CD4-positive, alpha-beta T cell treated with Interleukin-1 beta for 1 hour (primary cell): ENCODE measurements around the gene AJAP1.
"Not testable (repeated sequence)": the region's sequence is repeated elsewhere in the genome, so short reads cannot be mapped to it uniquely, and the experiment has no call there.

Source experiments
- DNase-seq, 2 donors: peaks; one replicate each; pipeline ENCODE4 v3.0.0-alpha.2; 2020 to 2022

Gene AJAP1, protein sequence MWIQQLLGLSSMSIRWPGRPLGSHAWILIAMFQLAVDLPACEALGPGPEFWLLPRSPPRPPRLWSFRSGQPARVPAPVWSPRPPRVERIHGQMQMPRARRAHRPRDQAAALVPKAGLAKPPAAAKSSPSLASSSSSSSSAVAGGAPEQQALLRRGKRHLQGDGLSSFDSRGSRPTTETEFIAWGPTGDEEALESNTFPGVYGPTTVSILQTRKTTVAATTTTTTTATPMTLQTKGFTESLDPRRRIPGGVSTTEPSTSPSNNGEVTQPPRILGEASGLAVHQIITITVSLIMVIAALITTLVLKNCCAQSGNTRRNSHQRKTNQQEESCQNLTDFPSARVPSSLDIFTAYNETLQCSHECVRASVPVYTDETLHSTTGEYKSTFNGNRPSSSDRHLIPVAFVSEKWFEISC

DNA sequence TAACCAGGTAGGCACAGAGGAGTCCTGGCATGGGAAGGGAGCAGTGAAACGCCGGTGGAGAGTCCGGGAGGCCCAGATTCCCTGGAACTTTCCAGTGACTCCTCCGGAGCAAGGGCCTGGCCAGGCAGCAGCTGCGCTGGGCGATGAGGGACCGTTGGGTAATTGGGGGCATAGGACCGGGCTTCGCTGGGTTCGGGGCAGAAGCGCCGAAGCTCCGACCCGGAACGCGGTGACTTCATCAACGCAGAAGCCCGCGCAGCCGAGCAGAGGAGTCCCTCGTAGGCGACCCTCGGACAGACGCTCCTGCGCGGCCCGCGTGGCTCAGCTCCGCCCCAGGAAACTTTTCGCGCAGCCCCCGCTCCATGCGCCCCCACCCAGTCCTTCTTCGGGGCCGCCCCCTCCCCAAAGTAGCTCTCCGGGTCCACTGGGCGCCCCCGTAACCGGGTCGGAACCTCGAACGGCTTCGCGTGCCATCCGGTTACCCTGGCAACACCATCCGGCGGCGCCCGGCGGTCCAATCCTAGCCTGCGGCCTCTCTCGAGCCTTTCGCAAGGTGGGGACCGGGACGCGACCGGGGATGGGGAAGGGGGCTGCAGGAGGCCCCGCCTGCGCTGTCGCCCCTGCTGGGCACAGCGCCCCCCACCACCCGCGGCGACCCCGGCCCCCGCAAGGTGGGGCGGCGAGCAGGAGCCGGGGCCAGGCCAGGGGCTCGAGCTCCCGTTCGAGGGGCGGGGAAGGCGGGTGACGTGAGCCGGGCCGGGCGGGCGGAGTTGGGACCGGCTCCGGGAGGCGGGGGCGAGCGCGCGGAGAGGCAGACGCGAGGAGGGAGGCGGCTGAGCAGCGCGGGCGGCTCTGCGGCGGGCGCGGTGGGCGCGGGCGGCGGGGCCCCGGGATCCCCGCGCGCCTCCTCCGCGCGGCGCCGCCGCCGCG lies at the start of gene AJAP1:
Gene AJAP1, plus strand, starts transcription at position 814 of the 930 bp plus-strand sequence. CDS start 817 bp downstream, outside the sequence.
- no peak for DNase-seq

DNA sequence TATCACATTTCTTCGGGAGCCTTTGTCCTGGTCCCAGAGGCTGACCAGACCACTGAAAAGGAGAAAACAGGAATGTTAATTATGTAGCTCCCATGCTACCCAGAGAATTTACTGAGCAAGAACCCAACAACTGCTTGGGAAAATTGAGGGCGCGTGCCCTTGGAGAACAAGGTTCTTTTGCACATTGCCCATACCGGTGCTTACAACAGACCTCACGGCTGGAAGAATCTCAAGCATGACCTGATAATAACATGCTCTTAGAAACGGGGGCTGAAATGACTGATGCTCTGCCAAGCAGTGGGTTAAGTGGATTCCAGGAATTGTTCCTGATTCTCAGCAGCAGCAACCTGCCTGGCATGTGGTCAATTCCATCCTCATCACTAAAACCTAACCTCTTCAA lies 49.3 kb upstream of the AJAP1 start:
- no peak for DNase-seq

DNA sequence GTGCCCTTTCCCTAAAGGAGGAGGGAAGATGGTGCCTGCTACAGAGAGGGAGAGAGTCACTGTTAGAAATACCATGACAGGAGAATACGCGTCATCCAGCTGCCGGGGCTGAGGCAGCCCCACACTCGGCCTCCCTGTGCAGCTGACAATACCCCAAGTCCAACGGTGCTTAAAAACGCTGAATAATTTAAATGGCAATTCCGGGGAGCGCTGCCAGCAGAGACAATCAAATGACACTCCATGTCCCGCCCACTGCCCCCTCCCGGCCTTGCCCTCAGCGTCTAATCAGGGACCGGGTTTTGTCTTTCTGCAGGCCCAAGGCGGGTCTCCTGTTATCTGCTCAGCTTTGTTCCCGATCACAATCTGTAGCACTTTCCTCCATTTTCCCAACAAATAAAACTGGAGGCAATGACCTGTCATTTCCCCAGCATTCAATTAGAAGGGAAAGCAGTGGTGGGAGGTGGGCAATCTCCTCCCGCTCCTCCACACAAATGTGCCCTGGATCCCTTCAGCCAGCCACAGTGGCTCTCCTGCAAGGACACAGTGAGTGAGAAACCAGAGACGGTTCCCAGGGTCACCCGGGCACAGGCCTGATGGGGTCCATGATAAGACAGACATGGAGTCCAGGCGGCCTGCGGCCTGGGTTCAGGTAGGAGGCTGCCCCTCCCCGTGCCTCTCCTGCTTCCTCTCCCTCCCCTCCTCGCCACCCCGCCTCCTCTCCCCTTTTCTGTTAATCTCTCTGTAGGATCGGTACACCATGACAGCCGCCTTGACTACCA lies 42.7 kb upstream of the AJAP1 start:
- no peak for DNase-seq

DNA sequence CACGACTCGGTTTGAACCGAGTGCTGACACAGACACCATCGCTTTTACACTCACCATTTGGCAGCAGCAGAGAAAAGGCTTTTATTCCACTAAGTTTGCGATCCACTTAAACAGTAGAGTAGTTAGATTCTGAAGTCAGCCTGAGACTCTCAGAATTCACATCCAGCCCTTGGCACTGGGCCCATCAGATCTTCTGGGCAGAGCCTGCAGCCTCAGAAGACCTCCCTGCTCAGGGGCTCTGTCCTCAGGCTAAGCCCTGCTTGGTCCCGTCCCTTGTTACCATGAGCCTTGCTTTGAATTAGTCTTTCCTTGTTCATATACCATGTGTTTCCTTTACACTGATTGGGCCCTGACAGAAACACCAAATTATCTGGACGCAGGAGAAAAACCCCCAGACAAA lies 41.4 kb upstream of the AJAP1 start:
- no peak for DNase-seq

DNA sequence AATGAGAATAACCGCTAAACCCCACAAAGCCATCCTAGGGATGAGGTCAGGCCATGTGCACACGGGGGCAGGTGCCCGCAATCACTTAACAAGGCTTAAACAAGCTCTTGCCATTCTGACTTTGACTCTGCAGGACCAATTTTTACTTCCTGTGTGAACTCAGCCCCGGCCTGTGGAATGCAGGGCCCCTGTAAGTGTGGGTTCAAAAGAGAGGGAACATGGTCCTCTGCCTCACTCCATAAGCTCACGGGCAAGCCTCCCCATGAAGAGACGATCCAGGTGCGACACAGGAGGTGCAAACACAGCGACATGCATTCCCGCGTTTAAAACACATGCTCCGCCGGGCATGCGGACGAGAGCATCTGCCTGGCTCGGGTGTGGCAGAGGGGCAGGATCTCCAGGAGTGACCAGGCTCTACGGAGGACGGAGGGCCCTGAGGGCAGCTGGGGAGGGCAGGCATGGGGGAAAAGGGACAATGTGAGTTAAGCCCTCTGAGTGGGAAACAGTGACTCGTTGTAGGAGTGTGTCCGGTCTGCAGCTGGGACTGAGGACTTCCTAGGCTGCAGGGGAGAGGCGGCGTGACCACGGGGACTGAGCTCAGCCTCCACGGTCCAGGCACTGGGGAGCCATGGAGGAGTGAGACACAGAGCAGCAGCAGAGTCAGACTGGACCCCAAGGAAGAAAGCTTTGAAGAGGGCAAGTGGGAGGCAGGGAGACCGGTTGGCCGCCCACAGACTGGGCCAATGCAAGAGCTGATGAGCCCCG lies 40.6 kb upstream of the AJAP1 start:
- DNase-seq, result no peak

DNA sequence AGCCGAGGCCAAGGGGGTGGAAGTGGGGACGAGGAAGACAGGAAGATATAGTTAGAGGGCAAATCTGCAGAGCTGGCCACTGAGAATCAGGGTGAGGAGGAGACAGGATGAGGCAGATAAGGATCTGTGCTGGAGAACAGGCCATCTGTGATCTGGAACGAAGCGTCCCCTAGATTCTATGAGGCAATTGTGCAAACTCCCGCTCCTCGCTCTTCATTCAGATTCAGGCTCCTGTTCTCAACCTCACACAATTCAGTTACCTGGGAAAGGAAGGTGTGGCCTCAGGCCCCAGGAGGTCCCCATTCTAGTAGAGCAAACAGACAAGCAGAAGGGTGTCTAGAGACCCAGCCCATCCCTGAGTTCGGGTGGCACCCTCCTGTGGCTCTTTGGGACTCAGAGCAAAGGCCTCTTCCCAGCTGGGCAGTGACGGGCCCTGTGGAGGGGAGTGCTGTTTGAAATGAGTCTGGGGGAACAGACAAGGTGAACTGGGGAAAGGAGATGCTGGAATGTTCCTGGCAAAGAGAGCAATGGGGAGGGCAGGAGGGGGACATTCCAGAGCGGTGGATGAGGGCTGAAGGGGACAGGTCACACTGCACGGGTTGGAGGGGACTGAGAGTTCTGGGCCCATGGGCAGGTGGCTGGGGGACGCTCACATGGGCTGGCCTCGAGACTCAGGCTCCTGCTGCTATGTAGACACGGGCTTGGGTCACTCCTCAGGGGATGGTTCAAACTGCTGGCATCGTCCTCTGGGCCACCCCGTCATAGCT lies 39.9 kb upstream of the AJAP1 start:
- DNase-seq, result no peak

DNA sequence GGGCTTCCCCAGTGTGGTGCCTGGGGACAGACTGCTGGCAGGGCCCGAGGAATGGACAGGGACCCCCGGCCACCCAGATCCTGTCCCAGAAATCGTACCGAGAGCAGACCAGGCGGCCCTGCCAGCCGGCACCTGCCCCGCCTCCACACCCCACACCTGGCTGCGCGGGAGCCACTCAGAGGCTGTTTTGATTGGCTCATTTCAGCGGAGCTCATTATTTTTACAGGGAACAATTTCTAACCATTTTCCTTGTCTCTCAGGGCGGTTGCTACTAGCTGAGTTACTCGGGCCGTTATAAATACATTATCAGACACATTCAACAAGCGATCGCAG lies 39.3 kb upstream of the AJAP1 start:
- no peak for DNase-seq

DNA sequence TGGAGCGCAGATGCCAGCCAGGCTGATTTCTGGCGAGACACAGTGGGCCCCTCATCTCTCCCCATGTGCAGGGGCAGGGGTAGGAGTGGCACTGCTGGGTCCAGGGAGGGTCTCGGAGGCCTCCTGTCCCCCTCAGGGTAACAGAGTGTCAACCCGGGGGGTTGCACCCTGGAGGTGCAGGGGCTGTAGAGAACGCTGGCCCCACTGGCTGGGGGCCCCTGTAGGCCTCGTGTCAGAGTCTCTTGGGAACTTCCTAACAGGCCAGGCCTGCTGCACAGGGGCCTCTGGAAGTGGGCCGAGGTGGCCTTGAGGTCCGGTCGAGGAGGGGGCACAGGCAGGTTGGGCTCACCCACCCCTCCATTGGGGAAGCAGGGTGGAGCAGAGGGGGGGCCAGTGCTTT lies 38.9 kb upstream of the AJAP1 start:
- DNase-seq, result no peak

DNA sequence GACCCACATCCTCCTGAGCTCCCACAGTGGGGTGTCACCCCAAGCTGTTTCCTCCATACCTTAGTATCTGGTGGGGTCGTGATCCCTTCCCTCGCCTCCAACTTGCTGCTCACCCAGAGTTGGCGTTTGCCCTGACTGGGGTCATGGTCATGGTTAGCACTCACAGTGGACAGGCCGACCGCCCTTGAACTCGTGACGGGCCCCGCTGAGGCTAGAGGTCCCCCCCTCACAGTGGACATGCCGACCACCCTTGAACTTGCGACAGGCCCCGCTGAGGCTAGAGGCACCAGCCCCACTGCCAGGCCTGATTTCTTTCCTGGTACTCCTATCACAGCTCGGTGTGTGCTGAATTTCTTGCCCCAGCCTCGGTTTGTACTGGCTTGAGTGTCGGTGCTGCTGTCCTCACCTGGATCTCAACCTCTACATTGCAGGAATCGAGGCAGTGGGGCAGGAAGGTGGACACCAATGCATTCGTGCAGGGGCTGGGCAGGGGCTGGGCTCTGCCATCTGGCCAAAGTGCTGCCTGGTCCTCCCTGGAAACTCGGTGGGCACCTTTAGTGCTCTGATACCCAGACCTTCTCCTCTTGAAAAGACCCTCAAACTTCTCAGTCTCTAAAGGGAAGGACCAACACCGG lies 37.5 kb upstream of the AJAP1 start:
- DNase-seq, result no peak

DNA sequence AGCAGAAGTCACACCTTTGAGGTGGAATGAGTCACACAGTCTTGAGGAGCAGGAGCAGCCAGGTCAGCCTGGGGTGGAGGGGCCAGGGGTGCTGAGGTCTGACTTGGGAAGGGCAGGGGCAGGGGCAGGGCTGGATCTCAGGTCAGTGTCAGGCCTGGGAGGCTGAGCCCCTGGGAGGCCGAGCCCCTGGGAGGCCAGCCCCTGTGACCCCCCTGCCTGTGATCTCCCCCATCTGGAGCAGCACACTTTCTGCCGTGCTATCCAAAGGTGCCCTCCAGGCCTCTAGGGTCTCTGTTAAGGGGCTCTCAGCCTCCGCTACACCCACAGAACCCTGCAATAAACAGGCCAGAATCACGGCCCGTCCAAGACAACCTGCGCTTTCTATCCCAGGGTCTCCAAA lies 36.9 kb upstream of the AJAP1 start:
- no peak for DNase-seq

DNA sequence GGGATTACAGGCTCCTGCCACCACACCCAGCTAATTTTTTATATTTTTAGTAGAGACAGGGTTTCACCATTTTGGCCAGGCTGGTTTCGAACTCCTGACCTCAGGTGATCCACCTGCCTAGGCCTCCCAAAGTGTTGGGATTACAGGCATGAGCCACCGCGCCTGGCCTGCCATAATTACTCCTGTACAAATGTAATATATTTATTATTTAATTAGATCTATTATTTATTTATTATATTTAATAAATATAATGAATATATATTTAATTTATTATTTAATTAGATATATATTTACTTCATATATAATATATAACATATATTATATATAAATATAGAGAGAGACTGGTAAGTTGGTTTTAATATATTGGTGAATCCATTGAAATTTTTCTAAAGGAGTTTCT lies 35.6 kb upstream of the AJAP1 start:
- not testable (repeated sequence) for DNase-seq

DNA sequence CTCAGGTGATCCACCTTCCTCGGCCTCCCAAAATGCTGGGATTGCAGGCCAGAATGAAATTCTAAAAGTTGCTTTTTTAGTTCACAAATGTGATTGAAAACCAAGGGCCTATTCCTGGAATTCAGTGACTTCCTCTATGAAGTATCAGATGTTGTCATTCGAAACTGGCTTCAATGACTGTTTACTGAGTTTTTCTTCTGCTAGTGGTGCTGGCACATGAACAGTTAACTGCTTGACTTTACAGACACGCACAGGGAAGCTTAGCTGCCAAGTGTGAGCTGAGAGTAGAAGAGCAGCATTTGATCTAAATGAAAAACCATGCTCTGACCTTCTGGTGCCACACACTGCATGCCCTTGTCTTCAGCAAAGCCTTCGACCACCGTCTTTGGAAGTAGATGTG lies 32.8 kb upstream of the AJAP1 start:
- no peak for DNase-seq

DNA sequence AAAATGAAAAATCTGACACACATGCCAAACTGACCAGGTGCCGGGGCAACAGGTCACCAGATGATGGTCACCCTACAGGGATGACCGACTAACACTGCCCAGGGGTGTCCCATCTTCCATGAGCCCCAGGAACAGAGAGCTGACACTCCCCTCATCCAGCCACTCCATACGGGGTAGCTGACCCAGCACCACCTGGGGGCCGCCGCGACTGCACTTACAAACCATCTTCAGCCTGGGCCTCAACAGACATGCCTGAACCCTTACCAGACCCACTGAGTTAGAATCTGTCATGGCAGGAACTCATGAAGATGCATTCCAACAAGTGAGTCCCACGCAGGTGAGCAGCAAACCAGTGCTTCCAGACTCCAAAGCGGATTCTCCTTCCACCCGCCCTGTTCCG lies 31.6 kb upstream of the AJAP1 start:
- no peak for DNase-seq

DNA sequence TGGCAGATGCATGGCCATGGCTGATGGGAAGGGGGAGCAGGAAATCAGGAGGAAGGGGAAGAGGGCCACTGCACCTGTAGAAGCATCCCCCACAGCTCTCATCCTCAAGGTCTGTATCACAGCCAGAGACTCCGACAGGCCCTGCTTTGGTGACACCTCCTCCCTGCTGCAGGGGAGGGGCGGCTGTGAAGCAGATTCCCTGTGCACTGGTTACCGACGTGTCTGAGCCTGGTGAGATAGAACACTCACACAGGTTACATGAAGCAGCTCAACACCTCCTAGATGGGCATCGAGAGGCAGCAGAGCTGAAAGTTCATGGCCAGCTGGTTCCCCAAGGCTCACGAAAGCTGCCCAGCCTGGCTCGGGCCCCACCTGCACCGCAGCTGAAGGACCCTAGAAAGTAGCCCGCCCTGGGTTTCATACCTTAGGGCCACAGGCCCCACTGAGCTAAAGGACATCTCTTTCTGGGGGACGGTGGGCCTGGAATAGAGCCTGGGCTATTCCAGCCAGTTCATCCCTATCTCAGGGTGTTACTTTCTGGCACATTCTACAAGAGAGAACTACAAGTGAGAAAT lies 30.2 kb upstream of the AJAP1 start:
- no peak for DNase-seq

DNA sequence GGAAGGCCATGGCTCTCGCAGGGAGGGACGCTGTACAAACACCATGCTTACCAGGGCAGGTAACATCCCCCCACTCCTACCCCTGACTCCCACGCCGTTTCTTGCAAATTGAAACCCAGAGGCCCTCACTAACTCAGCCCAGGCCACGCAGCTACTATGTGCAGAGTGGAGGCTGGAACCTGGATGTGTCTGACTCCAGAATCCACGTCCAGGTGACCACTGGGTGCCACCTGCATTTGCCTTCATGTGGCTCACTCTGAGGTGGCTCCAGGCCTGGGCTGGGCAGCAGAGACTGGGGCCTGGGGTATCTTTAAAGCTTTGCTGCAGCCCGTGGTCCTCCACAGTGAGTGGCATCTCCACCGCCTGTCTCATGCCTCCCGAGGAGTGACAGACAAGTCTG lies 29.6 kb upstream of the AJAP1 start:
- DNase-seq, result no peak

DNA sequence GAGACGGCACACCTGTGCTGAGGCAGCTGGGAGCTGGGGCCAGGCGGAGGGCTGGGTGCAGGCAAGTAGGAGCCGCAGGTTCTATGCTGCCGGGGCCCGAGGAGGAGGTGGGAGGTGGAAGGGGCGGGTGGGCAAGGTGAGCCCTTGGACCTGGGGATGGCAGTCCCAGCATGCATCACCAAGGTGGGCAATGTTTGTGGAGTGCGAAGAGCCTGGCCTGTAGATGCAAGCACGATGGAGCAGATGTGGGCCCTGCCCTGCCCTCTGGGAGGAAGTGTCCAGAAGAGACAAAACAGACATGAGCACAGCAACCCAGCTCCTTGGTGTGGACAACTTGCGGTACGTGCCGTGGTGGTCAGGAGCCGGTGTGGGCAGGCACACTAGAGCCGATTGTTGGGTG lies 28.3 kb upstream of the AJAP1 start:
- DNase-seq, result no peak

DNA sequence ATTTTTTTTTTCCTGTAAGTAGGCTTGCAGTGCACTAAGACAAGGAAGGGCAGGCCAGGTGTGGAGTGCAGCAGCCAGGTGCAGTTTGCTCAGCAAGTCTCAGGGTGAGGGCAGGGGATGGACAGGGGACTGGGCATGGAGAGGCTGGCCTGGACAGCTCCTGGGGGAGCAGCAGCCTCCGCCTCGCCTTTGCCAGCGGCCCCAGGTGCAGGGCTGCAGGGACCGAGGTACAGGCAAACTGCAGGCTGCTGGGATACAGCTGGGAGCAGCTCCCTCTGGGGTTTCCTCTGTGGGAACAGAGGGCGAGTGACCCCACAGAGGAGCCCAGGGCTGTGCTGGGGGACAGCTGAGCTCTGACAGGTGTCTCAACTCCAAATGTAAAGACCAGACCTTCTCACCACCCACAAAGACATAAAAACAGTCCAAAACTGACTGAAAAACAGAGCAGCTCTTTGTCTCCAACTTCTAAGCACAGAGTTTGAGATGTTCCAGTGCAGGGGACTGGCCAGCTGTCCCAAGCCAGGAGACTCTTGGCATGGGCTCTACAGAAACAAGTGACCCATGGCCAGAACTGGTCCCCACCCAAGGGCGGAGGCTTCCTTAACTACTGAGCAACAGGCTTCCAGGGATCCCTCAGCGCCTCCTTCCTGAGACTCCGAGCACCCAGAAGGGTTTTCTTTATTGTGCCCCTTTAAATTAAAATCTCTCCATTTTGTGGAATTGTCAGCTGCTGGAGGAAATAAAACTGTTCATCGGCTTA lies 27.7 kb upstream of the AJAP1 start:
- DNase-seq, result no peak

DNA sequence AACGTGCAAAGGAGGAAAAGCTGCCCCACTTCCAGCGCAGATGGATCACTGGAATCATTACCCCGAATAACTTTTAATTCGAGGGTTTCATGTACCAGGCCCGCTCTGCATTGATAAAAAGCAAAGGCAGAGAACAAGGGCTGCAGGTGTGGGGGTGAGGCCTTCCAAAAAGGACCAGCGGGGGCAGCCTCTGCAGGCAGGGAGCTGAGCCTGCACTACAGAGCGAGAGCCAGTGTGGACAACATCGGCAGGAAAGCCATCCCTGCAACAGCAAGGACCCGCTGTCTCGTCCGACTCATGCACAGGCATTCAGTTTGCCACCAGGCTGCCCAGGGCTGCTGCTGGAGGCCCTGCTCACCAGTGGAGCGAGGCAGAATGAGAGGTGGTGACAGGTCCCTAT lies 27.1 kb upstream of the AJAP1 start:
- no peak for DNase-seq

DNA sequence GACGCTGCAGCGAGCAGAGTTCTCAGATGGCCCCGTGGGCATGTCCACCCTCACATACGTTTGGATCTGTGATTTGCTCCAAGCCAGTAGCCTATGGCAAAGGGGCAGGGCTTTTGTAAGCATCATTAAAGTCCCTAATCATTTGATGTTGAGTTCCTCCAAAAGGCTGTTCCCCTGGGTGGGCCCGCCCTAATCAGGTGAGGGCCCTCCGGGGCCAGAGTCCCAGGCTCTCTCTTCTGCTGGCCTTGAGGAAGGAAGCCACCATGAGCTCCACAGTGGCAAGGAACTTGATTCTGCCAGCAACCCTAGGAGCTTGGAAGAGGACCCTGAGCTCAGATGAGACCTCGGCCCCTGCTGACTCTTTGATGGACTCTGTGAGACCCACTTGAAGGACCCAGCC lies 25.4 kb upstream of the AJAP1 start:
- no peak for DNase-seq

DNA sequence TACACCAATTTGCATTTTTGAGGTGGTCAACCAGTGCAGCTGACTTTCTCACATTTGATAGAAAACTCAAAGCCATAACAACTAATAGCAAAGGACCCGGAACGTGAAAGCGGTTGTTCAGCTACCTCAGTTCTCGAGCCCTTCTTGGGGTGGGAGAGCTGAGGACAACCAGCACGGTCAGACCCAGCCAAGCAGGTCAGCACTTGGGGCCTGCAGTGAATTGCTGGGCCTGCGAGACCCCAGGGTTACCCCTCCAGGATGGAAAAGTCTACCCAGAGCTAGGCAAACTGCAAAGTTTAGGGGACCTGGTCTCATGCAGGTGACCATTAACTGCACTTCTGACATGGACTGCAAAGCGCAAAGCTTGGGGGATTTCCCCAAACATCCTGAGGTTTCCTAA lies 23.8 kb upstream of the AJAP1 start:
- DNase-seq, result no peak
